NB4 (cell line): ENCODE results near the gene PHLDA3.

Experiments
- MYC ChIP-seq: IDR thresholded peaks from 2 replicates; pipeline ENCODE4 v1.6.1; 2011; ENCODE audit warnings: low read depth, low read length
- POLR2A ChIP-seq: IDR thresholded peaks from 2 replicates; pipeline ENCODE4 v1.6.1; 2011; ENCODE audit warnings: mild to moderate bottlenecking; ENCODE audit not compliant: insufficient read length; ENCODE audit errors: extremely low read depth
- TF ChIP-seq, protein P1 (sequence below): IDR thresholded peaks from one replicate; pipeline ENCODE4 v1.5.1; 2012; ENCODE audit warnings: low read depth, low read length
- TF ChIP-seq, protein P2 (sequence below): IDR thresholded peaks from 2 replicates; pipeline ENCODE4 v1.6.1; 2011; ENCODE audit warnings: low read depth, low read length

DNA sequence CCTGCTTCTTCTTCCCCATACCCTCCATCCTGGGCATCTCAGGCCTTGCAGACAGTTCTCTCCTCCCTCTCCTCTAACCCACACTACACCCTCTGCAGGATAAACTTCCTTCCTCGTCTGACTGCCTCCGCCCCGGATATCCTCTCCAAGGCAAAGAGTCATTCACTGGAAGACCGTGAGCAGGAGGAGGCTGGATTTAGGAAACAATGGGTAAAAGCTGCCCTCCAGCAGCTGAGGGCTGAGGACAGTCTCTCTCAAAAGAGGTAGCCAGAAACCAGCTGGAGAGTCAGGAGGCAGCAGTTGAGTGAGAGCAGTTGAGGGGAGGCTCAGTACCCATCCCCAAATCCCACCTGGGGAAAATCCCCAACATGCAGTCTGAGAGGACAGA lies 36.5 kb upstream of the PHLDA3 start:
- TF ChIP-seq POLR2A (no peak), MYC (no peak)
- TF ChIP-seq, protein P1, sequence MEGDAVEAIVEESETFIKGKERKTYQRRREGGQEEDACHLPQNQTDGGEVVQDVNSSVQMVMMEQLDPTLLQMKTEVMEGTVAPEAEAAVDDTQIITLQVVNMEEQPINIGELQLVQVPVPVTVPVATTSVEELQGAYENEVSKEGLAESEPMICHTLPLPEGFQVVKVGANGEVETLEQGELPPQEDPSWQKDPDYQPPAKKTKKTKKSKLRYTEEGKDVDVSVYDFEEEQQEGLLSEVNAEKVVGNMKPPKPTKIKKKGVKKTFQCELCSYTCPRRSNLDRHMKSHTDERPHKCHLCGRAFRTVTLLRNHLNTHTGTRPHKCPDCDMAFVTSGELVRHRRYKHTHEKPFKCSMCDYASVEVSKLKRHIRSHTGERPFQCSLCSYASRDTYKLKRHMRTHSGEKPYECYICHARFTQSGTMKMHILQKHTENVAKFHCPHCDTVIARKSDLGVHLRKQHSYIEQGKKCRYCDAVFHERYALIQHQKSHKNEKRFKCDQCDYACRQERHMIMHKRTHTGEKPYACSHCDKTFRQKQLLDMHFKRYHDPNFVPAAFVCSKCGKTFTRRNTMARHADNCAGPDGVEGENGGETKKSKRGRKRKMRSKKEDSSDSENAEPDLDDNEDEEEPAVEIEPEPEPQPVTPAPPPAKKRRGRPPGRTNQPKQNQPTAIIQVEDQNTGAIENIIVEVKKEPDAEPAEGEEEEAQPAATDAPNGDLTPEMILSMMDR = no peak
- TF ChIP-seq, protein P2, sequence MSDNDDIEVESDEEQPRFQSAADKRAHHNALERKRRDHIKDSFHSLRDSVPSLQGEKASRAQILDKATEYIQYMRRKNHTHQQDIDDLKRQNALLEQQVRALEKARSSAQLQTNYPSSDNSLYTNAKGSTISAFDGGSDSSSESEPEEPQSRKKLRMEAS = no peak
